TTC549 (cell line): ENCODE data around the gene RFT1.

Source experiments
- FAIRE-seq: peaks from 2 replicates; lab custom pipeline; 2012; peaks lifted over from hg19 to GRCh38; lab: Jason Lieb, UNC

Gene RFT1

GRCh38 chr3:53123510-53123909 lies 6.7 kb downstream of the RFT1 start:
- FAIRE-seq = no peak

DNA sequence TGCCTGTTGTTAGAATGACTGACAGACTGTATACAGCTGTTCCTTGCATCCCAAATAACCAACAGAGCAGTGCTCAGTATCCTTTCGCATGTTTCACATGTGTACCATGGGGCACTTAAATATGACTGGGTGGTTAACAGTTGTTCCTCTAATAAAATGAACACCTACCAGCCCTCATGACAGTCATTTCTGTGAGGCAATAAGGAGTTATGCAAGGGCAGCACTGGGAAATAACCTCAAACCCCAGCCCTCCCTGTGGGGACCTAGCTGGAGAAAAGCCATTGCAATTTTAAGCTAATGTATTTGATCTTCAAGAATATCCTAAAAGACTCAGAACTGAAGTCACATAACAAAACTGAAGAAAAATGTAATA lies 7.3 kb downstream of the RFT1 start:
- no peak for FAIRE-seq

DNA sequence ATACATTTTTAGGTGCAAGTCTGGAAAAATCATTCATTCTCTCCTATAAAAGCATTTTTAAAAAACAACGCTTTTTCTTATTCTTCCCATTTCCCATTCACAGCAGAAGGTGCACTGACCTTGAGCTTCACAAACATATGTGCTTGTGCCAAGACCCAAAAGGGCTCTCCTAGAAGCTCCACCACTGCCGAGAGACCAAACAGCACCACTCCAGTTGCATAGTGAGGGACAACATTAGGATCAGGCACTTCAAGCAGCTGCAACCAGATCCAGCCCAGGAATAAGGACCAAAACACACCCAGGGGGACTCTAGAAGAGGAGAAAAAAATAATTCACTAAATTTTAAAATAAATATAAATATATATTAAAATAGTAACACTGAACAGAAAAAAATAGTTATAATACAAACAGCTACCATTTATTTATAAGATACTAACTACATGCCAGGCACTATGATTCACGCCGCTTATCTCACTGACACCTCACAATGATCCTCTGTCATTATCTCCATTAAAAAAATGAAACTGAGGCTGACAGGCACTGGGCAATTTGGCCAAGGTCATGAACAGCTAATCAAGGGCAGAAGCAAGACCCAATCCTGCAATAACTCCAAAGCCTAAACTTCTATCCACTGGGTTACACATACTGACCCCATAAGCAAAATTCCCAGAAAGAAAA lies 7.8 kb downstream of the RFT1 start:
- FAIRE-seq = no peak

DNA sequence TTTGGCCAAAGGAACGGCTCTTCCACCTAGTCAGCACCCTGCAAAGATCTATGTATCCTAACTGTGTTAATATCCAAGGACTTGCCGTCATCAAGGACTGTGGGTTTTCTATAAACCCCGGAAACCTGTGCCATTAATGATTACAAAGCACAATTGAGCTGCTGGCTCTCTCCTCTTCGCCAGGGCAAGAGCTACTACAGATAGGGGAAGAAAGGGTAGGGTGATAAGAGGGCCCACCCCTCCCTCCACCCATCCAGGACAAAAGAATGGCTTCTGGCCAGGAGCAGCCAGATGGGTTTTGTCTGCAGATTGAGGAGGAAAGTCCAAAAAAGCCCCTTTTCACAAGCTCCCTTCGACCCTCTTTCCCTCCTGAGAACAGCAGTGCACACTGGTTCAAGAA lies 9.9 kb downstream of the RFT1 start:
- FAIRE-seq = no peak

DNA sequence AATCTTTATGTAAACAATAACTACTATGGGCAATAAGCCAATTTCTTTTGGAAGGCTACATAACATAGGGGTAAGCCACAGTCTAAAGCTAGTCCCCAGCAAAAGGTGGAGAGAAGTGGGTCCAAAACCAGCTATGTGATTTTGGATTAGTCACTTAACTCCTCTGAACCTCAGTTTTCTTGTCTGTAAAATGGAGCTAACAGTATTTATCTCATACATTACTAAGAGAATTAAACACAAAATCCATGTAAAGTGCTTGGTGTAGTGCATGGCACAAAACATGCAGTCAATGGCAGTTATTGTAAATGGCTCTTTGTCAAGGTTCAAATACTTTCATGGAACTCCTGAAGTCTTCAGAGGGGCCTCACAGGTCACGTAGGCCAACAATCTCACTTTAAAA lies 13.3 kb downstream of the RFT1 start:
- FAIRE-seq = no peak

DNA sequence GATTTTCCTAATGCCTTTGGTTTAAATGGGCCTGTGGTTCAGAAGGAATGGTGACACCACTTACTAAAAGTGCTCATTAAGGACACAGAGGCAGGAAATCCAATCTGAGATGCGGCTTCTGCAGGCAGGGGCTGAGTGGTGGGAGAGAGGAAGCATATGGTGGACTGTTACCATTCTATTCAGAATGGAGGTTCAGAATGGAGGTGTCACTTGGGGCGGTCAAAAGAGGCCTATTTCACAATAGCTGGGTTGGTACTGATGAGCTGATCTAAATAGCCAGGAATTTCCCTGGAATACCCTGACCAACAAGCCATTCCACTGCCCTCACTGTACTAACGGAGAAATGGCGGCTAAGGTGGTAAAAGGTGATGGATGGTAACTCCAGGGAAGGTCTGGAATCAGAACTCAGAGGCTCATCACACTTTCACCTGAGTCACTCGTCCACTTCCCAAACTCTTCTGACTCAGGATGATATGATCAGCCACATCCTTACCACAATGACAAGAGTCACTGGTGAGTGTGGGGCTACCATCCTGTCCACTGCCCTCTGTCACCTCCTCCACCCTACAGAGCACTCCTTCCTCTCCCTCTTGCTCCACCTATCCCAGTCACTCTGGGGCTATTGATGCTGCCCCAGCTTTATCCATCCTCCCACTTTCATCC lies 15.7 kb downstream of the RFT1 start:
- no peak for FAIRE-seq

GRCh38 chr3:53114011-53114400 lies 16.2 kb downstream of the RFT1 start:
- no peak for FAIRE-seq

- no peak for FAIRE-seq
Observed at GRCh38 chr3:53113293-53114010, 16.8 kb downstream of the RFT1 start.

DNA sequence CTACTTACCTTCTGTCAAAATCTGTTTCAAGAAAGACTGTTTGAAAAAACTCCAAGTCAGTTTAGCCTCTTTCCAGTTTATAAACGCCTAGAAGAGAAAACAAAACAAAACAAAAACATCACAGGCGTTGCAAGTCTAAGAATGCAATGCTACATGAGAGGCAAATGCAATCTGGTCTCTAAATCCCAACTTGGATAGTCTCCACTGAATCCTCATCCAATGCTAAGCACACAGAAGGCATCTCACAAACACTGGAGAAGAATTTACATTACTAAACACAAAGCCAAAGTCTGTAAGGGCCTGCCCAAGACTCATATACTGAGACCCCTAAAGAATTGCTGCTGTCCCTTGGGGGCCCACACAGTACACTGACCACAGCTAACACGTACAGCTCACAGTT lies 18.4 kb downstream of the RFT1 start:
- no peak for FAIRE-seq

GRCh38 chr3:53109891-53110771 lies 20.1 kb downstream of the RFT1 start:
- no peak for FAIRE-seq

- no peak for FAIRE-seq
Observed at GRCh38 chr3:53109190-53109589, 21.0 kb downstream of the RFT1 start.

- FAIRE-seq = no peak
Observed at GRCh38 chr3:53104762-53105161, 25.5 kb downstream of the RFT1 start.

DNA sequence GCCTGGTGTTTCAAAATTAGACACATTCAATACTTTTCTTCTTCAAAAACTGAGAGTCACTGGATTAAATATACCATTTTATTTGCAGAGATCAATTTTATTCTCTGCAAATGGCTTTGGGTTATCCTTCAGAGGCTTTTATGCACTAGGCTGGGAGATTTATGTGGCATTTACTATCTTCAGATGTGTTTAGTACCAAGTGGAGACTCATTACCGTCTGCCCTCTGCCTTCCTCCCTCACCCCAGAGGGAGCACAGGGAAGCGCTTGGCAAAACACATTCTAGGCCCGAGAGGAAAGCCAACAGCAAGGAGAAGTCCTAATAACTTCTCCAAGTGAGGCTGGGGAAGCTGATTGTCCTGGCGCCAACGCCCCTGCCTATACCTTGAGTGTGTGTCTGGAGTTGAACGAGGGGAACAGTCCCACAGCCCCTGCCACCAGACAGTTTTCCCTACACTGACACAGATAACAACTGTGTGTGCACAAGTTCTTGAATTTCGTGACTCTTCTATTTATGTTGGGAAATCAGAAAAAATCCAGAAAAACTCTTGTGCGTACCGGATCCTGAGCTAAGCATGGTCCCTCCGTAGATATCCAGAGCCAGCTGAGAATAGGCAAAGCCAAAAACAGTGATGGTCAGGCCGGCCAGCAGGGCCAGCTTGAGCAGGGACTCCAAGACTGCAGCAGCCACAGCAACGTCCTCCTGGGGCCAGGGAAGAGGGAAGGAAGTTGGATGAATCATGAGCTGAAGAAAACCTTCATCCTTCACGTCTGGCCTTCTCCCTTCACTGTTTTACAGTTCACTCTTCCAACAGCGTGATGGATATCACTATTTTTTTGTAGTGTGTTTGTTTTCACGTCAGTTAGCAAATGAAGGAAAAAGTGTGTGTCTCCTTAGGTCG lies 26.6 kb downstream of the RFT1 start:
- FAIRE-seq = no peak

DNA sequence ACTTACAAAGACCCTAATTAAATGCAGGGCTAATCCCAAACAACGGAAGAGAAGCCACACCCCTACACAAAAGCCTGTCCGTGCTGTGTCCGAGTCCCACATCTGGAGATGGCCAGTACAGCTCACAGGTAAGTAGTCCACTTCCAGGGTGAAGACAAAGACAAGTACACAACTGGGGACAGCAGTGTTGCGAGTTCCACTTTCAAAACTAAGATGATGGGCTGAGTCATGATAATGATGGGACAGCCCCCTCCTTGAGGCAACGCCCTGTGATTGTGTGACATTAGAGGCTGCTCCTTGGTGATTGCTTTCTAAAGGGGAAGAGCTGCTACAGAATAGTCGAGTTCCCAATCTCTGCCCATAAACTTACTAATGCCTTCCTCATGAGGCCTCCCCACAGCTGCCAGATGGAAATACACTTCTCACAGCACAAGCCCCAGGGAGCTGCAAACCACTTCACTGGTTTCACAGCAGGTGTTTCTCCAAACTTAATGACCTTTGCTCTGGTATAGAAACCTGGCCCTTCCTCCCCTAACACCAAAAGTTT lies 27.6 kb downstream of the RFT1 start:
- FAIRE-seq = no peak

GRCh38 chr3:53101956-53102355 lies 28.3 kb downstream of the RFT1 start:
- FAIRE-seq = no peak

GRCh38 chr3:53100818-53101466 lies 29.3 kb downstream of the RFT1 start:
- FAIRE-seq = no peak

- FAIRE-seq = no peak
Observed at GRCh38 chr3:53097887-53098286, 32.3 kb downstream of the RFT1 start.

DNA sequence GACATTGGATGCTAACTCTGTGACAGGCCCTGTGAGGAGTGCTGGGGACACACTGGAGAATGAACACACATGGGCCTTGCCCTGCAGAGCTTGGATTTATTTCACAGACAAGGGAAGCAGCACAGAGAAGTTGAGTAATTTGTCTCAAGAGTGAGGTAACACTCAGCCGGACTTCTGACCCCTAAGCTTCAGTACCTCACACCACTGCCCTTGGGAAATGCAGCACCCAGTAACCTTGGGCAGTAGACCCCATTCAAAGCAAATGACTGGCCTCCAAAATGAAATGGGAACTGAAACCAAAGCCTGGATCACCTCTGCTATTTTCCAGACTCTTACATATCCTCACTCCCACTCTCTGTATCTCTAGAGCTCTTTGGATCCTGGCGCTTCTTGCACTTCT lies 37.3 kb downstream of the RFT1 start:
- no peak for FAIRE-seq

DNA sequence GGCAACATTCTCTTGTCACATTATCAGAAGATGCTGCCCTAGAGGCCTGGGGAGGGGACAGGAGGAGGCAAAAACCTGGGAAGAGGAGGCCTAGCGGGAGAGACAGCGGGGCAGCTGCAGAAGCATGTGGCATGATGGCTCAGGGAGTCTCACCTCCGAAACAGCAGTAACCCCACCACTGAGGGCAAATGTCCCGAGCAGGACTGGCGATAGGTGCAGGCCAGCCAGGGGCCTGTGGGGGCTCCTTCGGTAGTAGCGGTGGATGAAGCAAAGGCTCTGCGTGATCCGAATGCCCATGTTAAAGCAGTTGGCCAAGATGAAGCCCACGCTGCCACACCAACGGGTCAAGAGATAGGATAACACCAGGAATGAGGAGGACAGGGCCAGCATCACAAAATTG lies 38.0 kb downstream of the RFT1 start:
- FAIRE-seq = no peak

DNA sequence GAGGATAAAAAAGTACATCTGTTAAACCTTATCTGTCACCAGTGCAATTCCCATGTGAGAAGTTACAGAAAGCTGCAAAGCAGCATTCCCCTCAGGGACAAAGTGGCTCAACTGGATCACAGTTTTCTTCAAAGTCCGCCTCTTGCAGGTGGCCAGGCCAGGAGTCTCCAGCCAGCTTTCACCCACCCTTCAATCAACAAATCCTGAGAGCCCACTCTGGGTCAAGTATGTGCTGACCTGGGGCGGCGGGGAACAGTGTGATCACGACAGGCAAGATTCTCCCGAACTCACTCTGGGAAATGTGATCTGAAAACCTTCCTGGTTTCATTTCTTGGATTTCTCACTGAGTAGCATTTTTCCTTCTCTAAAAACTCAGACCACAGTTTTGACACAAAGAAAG lies 39.2 kb downstream of the RFT1 start:
- FAIRE-seq = no peak

DNA sequence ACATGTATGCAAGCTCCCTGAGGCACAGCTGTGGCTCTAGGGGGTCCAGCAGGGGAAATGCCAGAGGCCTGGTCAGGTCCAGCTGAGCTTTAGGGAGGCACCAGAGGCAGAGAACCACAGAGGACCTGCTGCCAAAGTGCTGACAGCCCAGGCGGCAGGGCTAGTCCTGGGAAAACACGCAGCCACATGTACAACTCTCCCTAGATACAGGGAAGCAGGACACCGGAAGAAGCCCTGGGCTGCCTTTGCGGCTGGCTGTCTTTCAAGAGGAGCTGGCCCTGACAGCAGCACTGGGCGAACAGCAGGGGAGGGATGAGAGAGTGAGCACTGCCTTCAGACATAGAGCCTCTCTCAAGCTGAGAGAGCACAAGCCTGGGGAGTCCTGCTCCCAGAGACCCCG lies 40.7 kb downstream of the RFT1 start:
- no peak for FAIRE-seq
